ENCODE results near the gene SEMA6D.

SEMA6D gene

GRCh38 chr15:47717036-47717612 lies at the start of gene SEMA6D:
Gene SEMA6D (plus strand): TSS chr15:47717505. CDS start chr15:47759799, 42,294 bp downstream.
- peaks cover 29% of the 10 kb centered on the region for H3K4me1 ChIP-seq (ENCODE audit: control insufficient read depth, low read depth, low read length)
- no peaks in the 10 kb centered on the region for H3K36me3 ChIP-seq (ENCODE audit: control insufficient read depth, low read depth, low read length)
- H3K9ac ChIP-seq (ENCODE audit: low read length): peak within 1 kb of the TSS; percentile 40
- no peak within 1 kb of the TSS for H3K27ac ChIP-seq (ENCODE audit: low read length)
- no peaks in the 10 kb centered on the region for H3K9me3 ChIP-seq (ENCODE audit: control insufficient read depth, low read depth, low read length)
- peak within 1 kb of the TSS; percentile 89 for H3K4me3 ChIP-seq (ENCODE audit: low read length)
- peaks cover 53% of the 10 kb centered on the region for H3K27me3 ChIP-seq (ENCODE audit: control insufficient read depth, insufficient read depth, low read length)

- Histone ChIP-seq H3K4me1 (ENCODE audit: control insufficient read depth, low read depth, low read length) (peaks cover 7% of the 10 kb centered on the region), H3K4me3 (ENCODE audit: low read length) (no peak overlapping the region)
These were observed 48.1 kb upstream of the SEMA6D start for GRCh38 chr15:47669221-47669620.

GRCh38 chr15:47670365-47670764 lies 46.9 kb upstream of the SEMA6D start:
- H3K9ac ChIP-seq (ENCODE audit: low read length): no peak overlapping the region
- no peaks in the 10 kb centered on the region for H3K36me3 ChIP-seq (ENCODE audit: control insufficient read depth, low read depth, low read length)
- H3K27me3 ChIP-seq (ENCODE audit: control insufficient read depth, insufficient read depth, low read length): no peaks in the 10 kb centered on the region
- no peaks in the 10 kb centered on the region for H3K9me3 ChIP-seq (ENCODE audit: control insufficient read depth, low read depth, low read length)
- H3K4me3 ChIP-seq (ENCODE audit: low read length): no peak overlapping the region
- peaks cover 14% of the 10 kb centered on the region for H3K4me1 ChIP-seq (ENCODE audit: control insufficient read depth, low read depth, low read length)
- H3K27ac ChIP-seq (ENCODE audit: low read length): no peak overlapping the region

More at GRCh38 chr15:47669221-47669620, 48.1 kb upstream of the SEMA6D start:
- H3K9me3 ChIP-seq (ENCODE audit: control insufficient read depth, low read depth, low read length): no peaks in the 10 kb centered on the region
- no peaks in the 10 kb centered on the region for H3K27me3 ChIP-seq (ENCODE audit: control insufficient read depth, insufficient read depth, low read length)
- no peak overlapping the region for H3K27ac ChIP-seq (ENCODE audit: low read length)
- H3K36me3 ChIP-seq (ENCODE audit: control insufficient read depth, low read depth, low read length): no peaks in the 10 kb centered on the region
- no peak overlapping the region for H3K9ac ChIP-seq (ENCODE audit: low read length)

GRCh38 chr15:47673232-47673761 lies 44.0 kb upstream of the SEMA6D start:
- Histone ChIP-seq H3K27ac (ENCODE audit: low read length) (no peak overlapping the region), H3K9ac (ENCODE audit: low read length) (no peak overlapping the region), H3K36me3 (ENCODE audit: control insufficient read depth, low read depth, low read length) (no peaks in the 10 kb centered on the region), H3K4me3 (ENCODE audit: low read length) (no peak overlapping the region), H3K27me3 (ENCODE audit: control insufficient read depth, insufficient read depth, low read length) (no peaks in the 10 kb centered on the region), H3K9me3 (ENCODE audit: control insufficient read depth, low read depth, low read length) (no peaks in the 10 kb centered on the region), H3K4me1 (ENCODE audit: control insufficient read depth, low read depth, low read length) (peaks cover 14% of the 10 kb centered on the region)

- Histone ChIP-seq H3K36me3 (ENCODE audit: control insufficient read depth, low read depth, low read length) (no peaks in the 10 kb centered on the region), H3K27ac (ENCODE audit: low read length) (no peak overlapping the region), H3K4me1 (ENCODE audit: control insufficient read depth, low read depth, low read length) (peaks cover 14% of the 10 kb centered on the region), H3K27me3 (ENCODE audit: control insufficient read depth, insufficient read depth, low read length) (no peaks in the 10 kb centered on the region), H3K4me3 (ENCODE audit: low read length) (no peak overlapping the region), H3K9ac (ENCODE audit: low read length) (no peak overlapping the region), H3K9me3 (ENCODE audit: control insufficient read depth, low read depth, low read length) (no peaks in the 10 kb centered on the region)
These were observed 42.6 kb upstream of the SEMA6D start for GRCh38 chr15:47674586-47675232.

- Histone ChIP-seq H3K9me3 (ENCODE audit: control insufficient read depth, low read depth, low read length) (no peaks in the 10 kb centered on the region), H3K4me1 (ENCODE audit: control insufficient read depth, low read depth, low read length) (peaks cover 14% of the 10 kb centered on the region), H3K9ac (ENCODE audit: low read length) (no peak overlapping the region), H3K27ac (ENCODE audit: low read length) (no peak overlapping the region), H3K4me3 (ENCODE audit: low read length) (no peak overlapping the region), H3K36me3 (ENCODE audit: control insufficient read depth, low read depth, low read length) (no peaks in the 10 kb centered on the region), H3K27me3 (ENCODE audit: control insufficient read depth, insufficient read depth, low read length) (no peaks in the 10 kb centered on the region)
These were observed 41.6 kb upstream of the SEMA6D start for GRCh38 chr15:47675735-47676134.

- Histone ChIP-seq H3K9ac (ENCODE audit: low read length) (no peak overlapping the region), H3K27me3 (ENCODE audit: control insufficient read depth, insufficient read depth, low read length) (no peaks in the 10 kb centered on the region), H3K4me1 (ENCODE audit: control insufficient read depth, low read depth, low read length) (peaks cover 12% of the 10 kb centered on the region), H3K9me3 (ENCODE audit: control insufficient read depth, low read depth, low read length) (no peaks in the 10 kb centered on the region), H3K36me3 (ENCODE audit: control insufficient read depth, low read depth, low read length) (no peaks in the 10 kb centered on the region), H3K4me3 (ENCODE audit: low read length) (no peak overlapping the region), H3K27ac (ENCODE audit: low read length) (no peak overlapping the region)
These were observed 39.3 kb upstream of the SEMA6D start for GRCh38 chr15:47678040-47678439.

- Histone ChIP-seq H3K36me3 (ENCODE audit: control insufficient read depth, low read depth, low read length) (no peaks in the 10 kb centered on the region), H3K27ac (ENCODE audit: low read length) (no peak overlapping the region), H3K4me3 (ENCODE audit: low read length) (no peak overlapping the region), H3K4me1 (ENCODE audit: control insufficient read depth, low read depth, low read length) (no peaks in the 10 kb centered on the region), H3K9ac (ENCODE audit: low read length) (no peak overlapping the region), H3K27me3 (ENCODE audit: control insufficient read depth, insufficient read depth, low read length) (no peaks in the 10 kb centered on the region), H3K9me3 (ENCODE audit: control insufficient read depth, low read depth, low read length) (no peaks in the 10 kb centered on the region)
These were observed 34.6 kb upstream of the SEMA6D start for GRCh38 chr15:47682661-47683060.

- H3K4me1 ChIP-seq (ENCODE audit: control insufficient read depth, low read depth, low read length): no peaks in the 10 kb centered on the region
- H3K27ac ChIP-seq (ENCODE audit: low read length): no peak overlapping the region
- H3K9ac ChIP-seq (ENCODE audit: low read length): no peak overlapping the region
- H3K36me3 ChIP-seq (ENCODE audit: control insufficient read depth, low read depth, low read length): no peaks in the 10 kb centered on the region
- H3K9me3 ChIP-seq (ENCODE audit: control insufficient read depth, low read depth, low read length): no peaks in the 10 kb centered on the region
- H3K4me3 ChIP-seq (ENCODE audit: low read length): no peak overlapping the region
- H3K27me3 ChIP-seq (ENCODE audit: control insufficient read depth, insufficient read depth, low read length): no peaks in the 10 kb centered on the region
These were observed 32.0 kb upstream of the SEMA6D start for GRCh38 chr15:47685141-47685870.

GRCh38 chr15:47688573-47689086 lies 28.7 kb upstream of the SEMA6D start:
- H3K9me3 ChIP-seq (ENCODE audit: control insufficient read depth, low read depth, low read length): no peaks in the 10 kb centered on the region
- H3K9ac ChIP-seq (ENCODE audit: low read length): no peak overlapping the region
- H3K36me3 ChIP-seq (ENCODE audit: control insufficient read depth, low read depth, low read length): no peaks in the 10 kb centered on the region
- H3K27ac ChIP-seq (ENCODE audit: low read length): no peak overlapping the region
- H3K27me3 ChIP-seq (ENCODE audit: control insufficient read depth, insufficient read depth, low read length): no peaks in the 10 kb centered on the region
- H3K4me3 ChIP-seq (ENCODE audit: low read length): no peak overlapping the region
- H3K4me1 ChIP-seq (ENCODE audit: control insufficient read depth, low read depth, low read length): no peaks in the 10 kb centered on the region

GRCh38 chr15:47689660-47690059 lies 27.6 kb upstream of the SEMA6D start:
- no peaks in the 10 kb centered on the region for H3K36me3 ChIP-seq (ENCODE audit: control insufficient read depth, low read depth, low read length)
- H3K4me1 ChIP-seq (ENCODE audit: control insufficient read depth, low read depth, low read length): no peaks in the 10 kb centered on the region
- no peak overlapping the region for H3K4me3 ChIP-seq (ENCODE audit: low read length)
- no peak overlapping the region for H3K27ac ChIP-seq (ENCODE audit: low read length)
- no peak overlapping the region for H3K9ac ChIP-seq (ENCODE audit: low read length)
- H3K9me3 ChIP-seq (ENCODE audit: control insufficient read depth, low read depth, low read length): no peaks in the 10 kb centered on the region
- H3K27me3 ChIP-seq (ENCODE audit: control insufficient read depth, insufficient read depth, low read length): no peaks in the 10 kb centered on the region

All from iPS-18a (cell line).